BJ (cell line): Measurements from ENCODE around the gene PPP1R17. TPM values are rescaled to one million over a fixed set of nuclear protein-coding genes. Genes with fewer than 3 reads are reported as not detected.

Experiments used
- CTCF ChIA-PET: fragments of 350-600 bp; formaldehyde crosslinking; extraction: SDS; loops from one replicate; lab custom pipeline; 2021; ENCODE audit warnings: antibody characterized with exemption, inconsistent platforms; lab: Yijun Ruan, JAX
- POLR2A ChIA-PET: fragments of 300-600 bp; sonication (Branson Sonifier 250); formaldehyde crosslinking; extraction: SDS; loops from one replicate; lab custom pipeline; 2021; ENCODE audit warnings: antibody characterized with exemption; lab: Charles Lee
- DNase-seq: peaks from one replicate; pipeline ENCODE4 v3.0.0-alpha.2; 2011; ENCODE audit warnings: low read depth
- H3K27me3 ChIP-seq: 2 replicates; pipeline ENCODE4 v1.6.0; 2011; ENCODE audit warnings: low read length; ENCODE audit not compliant: control insufficient read depth, insufficient read depth
- H3K36me3 ChIP-seq: 2 replicates; pipeline ENCODE4 v1.5.1; 2011; ENCODE audit warnings: low read length; ENCODE audit not compliant: control insufficient read depth, insufficient read depth
- H3K4me3 ChIP-seq: 2 replicates; pipeline ENCODE4 v1.5.1; 2011; ENCODE audit warnings: low read depth, mild to moderate bottlenecking, control low read depth, low read length
- polyA plus RNA-seq: library from polyadenylated mRNA; depleted of rRNA; stranded (reverse); fragments of >200 nt; gene quantifications from 2 replicates; pipeline ENCODE4 v1.2.3, GENCODE V29; 2011
- TF ChIP-seq, protein P1 (sequence below): IDR thresholded peaks from 2 replicates; pipeline ENCODE4 v1.5.1; 2011; ENCODE audit warnings: low read depth, mild to moderate bottlenecking, control low read depth, inconsistent platforms, low read length, moderate library complexity; ENCODE audit not compliant: insufficient read depth

Gene PPP1R17
- polyA plus RNA-seq, 1 experiment: not detected

DNA sequence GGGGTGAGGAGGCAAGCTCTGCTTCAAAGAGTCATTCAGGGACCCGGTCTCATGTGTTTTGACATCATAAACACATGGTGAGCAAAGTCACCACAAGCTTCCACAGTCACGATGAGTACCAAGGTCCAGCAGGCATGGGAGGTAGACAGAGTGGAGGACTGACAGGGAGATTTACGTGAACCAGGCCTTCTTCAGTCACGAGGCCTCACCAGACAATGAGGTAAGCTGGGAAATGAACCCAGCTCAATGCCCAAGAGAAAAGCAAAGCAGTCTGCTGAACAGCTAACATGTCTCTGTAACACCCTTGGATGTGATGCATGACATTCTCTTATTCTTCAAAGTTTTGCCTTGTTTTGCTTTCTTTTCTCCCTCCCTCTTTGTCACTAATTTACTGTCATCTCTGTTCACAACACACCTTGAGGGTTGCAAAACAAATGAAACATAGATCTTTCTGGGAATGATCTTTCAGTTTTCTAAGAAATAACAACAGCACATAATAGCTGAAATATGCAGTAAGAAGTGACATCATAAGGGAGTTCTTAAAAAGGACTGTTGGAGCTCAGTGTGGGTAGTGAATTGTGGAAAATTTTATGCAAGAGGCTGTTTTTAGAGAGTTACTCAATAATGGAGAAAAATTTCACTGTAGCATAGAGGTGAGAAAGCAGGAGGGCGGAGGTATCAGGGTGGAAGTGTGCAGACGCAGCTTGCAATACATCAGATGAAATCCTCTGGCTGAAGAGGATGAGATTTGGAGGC lies 9.0 kb downstream of the PPP1R17 start:
- H3K4me3 ChIP-seq: no peak overlapping the region
- ChIA-PET POLR2A (no interaction called here), CTCF (interaction anchor here (1.2 kb wide), 1 partner anchor 253 kb away, joined by 3 read pairs; no protein-coding TSS in a partner anchor)
- TF ChIP-seq, protein P1, sequence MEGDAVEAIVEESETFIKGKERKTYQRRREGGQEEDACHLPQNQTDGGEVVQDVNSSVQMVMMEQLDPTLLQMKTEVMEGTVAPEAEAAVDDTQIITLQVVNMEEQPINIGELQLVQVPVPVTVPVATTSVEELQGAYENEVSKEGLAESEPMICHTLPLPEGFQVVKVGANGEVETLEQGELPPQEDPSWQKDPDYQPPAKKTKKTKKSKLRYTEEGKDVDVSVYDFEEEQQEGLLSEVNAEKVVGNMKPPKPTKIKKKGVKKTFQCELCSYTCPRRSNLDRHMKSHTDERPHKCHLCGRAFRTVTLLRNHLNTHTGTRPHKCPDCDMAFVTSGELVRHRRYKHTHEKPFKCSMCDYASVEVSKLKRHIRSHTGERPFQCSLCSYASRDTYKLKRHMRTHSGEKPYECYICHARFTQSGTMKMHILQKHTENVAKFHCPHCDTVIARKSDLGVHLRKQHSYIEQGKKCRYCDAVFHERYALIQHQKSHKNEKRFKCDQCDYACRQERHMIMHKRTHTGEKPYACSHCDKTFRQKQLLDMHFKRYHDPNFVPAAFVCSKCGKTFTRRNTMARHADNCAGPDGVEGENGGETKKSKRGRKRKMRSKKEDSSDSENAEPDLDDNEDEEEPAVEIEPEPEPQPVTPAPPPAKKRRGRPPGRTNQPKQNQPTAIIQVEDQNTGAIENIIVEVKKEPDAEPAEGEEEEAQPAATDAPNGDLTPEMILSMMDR: no peak
- no peaks in the 10 kb centered on the region for H3K36me3 ChIP-seq
- H3K27me3 ChIP-seq: no peaks in the 10 kb centered on the region
- DNase-seq: no peak

DNA sequence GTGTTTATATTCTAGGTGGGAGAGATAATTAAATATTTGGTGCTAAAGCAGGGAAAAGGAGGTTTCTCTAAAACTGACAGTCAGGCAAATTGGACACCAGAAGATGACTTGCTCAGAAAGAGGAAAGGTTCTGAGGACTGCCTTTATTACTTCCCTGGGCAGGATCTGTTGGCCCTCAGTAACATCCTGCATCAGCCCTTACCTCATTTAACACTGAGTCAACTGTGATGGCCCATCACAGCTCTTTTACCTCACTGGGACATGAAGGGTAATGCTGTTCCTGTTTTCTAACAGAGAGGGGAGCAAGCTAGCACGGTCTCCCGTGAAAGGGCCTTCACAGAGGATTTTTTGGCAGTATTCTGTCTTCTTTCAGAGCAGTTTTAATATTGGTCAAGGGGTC lies 12.0 kb downstream of the PPP1R17 start:
- POLR2A ChIA-PET: no interaction called here
- CTCF ChIA-PET: no interaction called here
- TF ChIP-seq, protein P1: no peak
- Histone ChIP-seq H3K27me3 (no peaks in the 10 kb centered on the region), H3K4me3 (no peak overlapping the region), H3K36me3 (no peaks in the 10 kb centered on the region)
- no peak for DNase-seq

DNA sequence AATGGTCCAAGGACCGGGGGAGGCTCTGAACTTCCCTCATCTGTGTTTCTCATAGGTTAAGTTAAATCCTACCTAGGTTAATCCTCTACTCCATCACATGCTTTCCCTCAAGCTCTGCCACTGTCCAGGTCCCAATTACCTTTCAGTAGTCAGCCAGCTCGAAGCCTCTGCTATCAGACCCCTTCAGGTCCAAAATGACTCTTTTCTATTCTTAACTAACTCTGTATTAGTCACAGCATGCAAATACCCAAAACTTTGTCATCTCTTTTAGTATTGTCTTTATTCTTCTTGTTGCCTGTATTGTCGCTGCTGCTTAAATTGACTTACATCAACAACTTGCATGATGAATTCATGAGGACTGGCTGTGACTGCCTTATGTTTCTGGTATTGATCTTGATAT lies 15.3 kb downstream of the PPP1R17 start:
- Histone ChIP-seq H3K36me3 (no peaks in the 10 kb centered on the region), H3K27me3 (no peaks in the 10 kb centered on the region), H3K4me3 (no peak overlapping the region)
- DNase-seq: no peak
- TF ChIP-seq, protein P1: no peak
- POLR2A ChIA-PET: no interaction called here
- CTCF ChIA-PET: interaction anchor here (2.0 kb wide), 1 partner anchor 9 kb away, joined by 5 read pairs; no protein-coding TSS in a partner anchor

DNA sequence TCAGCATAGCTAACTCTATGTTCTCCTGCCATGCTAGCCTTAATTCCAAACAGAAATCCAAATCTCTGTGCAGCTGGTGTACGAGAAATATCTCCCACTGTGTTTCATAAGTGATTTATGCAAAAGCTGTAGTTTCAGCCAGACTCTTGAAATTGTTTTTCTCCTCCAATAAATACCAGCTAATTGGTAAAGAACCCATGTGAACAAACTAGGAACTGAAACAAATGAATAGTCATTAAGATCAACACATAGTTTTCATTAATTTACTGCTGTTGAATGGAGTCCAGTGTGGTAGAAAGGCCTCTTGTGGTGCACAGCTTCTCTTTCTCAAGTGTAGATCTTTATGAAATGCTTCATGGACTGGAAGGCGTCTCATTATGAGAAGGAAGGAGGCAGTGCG lies 18.4 kb downstream of the PPP1R17 start:
- TF ChIP-seq, protein P1: no peak
- H3K4me3 ChIP-seq: no peak overlapping the region
- H3K36me3 ChIP-seq: no peaks in the 10 kb centered on the region
- H3K27me3 ChIP-seq: no peaks in the 10 kb centered on the region
- no peak for DNase-seq
- ChIA-PET POLR2A (no interaction called here), CTCF (no interaction called here)

DNA sequence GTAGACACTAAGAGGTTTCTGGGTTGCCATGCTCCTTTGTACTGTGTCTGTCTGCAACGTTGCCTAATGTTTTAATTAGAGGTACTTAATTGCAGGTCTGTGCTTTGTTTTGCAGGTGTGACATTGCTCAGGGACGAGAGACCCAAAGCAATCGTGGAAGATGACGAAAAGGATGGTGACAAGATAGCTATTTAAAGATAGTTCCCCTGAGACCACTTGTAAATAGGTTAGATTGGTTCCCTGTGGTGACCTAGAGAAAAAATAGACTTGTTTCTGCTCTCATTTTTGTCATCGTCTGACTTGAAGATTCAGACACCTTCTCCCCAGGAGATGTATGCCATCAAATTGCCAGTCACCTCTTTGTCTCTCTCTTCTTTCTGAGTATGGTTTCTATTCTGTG lies 20.1 kb downstream of the PPP1R17 start:
- DNase-seq: no peak
- no peak overlapping the region for H3K4me3 ChIP-seq
- CTCF ChIA-PET: no interaction called here
- POLR2A ChIA-PET: no interaction called here
- H3K27me3 ChIP-seq: no peaks in the 10 kb centered on the region
- H3K36me3 ChIP-seq: no peaks in the 10 kb centered on the region
- TF ChIP-seq, protein P1: no peak
